Left renal cortex interstitium (tissue), 4 donors: ENCODE data around the gene NSUN6. TPM values are rescaled to one million over a fixed set of nuclear protein-coding genes. Genes with fewer than 3 reads are reported as not detected.

Experiments
- DNase-seq, 4 donors: peaks; one replicate each; pipeline ENCODE4 v3.0.0-alpha.2; 2013; ENCODE audit warnings: low read depth in 4 of 4, low spot score in 2 of 4, missing footprints in 1 of 4
- polyA plus RNA-seq, 4 donors: library from polyadenylated mRNA; unstranded; fragments of 120-200 nt; gene quantifications; one replicate each; pipeline ENCODE4 v1.2.1, GENCODE V29; 2013; ENCODE audit not compliant: insufficient read length in 4 of 4

Gene NSUN6
- polyA plus RNA-seq, 4 donors = 16.9 to 41.6 (median 29.6) TPM

DNA sequence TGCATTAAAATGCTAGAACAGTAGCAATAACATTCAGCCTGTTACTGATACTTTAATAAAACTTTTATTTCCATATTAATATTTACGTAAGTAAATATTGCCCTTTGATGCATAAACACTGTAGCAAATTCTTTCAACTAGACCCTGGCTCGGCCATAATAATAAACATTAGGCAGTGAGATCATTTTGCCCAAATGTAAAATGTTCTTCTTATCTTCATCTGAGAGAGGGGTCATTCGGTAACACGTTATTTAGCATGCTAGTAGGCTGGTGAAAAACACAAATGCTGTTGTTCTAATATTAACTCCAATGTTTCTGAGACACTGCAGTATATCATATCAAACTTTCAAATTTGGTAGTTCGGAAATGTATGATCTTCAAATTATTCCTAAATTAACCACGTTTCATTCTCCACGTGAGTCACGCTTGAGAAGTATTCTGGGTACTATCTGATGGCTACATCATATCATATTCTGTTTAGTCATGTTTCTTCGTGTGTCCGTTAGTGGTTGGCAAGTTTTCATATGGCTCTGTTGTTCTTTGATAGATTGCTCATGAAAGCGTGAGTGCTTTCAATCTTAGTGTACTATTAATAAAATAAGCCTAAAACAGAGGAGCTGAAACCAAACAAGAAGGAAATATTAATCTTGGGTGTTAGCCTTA, 145.8 kb downstream of the NSUN6 start:
- no peak for DNase-seq

DNA sequence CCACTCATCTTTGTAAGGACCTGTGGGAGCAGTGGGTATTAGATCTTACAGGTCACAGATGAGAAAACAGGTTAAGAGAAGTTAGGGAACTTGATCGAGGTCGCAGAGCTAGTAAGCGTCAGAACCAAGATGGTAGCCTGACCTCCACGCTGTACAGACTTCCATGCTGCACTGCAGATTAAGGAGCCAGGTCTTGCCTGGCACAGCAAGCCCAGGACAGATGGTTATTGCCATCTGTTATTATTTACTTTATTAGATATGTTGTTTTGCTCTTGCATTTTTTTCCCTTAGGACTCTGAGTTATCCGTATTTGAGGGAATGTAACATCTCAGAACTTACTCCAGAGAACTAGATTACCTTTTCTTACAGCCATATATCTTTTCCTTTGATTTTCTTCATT, 147.2 kb downstream of the NSUN6 start:
- DNase-seq = no peak

GRCh38 chr10:18501629-18502028, 149.8 kb downstream of the NSUN6 start:
- DNase-seq = no peak

- DNase-seq = no peak
These were observed 150.2 kb downstream of the NSUN6 start for GRCh38 chr10:18501198-18501597.

DNA sequence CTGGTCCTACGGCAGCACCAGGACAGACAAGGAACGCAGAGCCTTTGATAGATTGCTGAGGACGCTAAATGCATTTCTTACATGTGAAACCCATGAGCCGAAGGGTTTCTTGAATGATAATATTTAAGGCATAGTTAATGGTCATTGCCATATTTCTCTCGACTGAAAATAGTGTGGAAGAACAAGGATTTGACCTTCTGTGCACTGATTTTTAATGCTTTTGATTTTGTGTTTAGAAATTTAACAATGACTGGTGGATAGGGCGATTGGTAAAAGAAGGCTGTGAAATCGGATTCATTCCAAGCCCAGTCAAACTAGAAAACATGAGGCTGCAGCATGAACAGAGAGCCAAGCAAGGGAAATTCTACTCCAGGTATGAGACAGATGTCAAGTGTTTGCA, 150.8 kb downstream of the NSUN6 start:
- no peak for DNase-seq

- no peak for DNase-seq
These were observed 152.4 kb downstream of the NSUN6 start for GRCh38 chr10:18498998-18499397.

DNA sequence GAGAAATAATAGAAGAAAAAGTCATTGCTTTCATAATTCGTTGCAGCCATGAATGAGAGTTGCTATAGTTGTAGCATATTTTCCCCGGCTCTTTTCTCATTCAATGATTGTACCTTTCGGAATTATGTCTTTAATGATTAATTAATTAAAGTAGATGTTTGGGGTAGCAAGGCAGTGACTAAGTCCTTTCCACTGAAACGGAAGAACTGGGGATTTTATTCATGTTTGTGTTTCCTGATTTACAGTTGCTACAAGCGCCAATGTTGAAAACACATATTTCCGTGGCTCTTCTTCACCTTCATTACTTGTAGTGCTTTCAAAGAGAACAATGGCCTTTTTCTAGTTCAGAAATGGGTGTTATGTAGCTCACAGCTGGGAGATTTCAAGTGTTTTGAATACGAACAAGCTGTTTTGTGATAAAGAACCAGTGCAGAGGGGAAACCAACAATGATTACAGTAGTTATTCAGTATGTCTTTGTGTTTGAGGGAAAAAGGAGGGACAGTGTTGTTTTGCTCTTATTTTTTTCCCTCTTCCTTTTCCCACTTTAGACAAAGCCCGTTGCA, 153.5 kb downstream of the NSUN6 start:
- peak in 1 of 4 donors; percentile 2 for DNase-seq

Other genes with a start within 250 kb of the NSUN6 start
- gene ARL5B, start 7.8 kb upstream of the NSUN6 start, polyA plus RNA-seq = 10 to 100 TPM; 38.2 to 45.6 (median 41.6) TPM